Measurements from ENCODE around the gene DUSP10. TPM values are rescaled to one million over a fixed set of nuclear protein-coding genes. Genes with fewer than 3 reads are reported as not detected.
A peak's percentile ranks its signal among the peaks of the same experiment; 100 is the strongest.

Gene DUSP10
- polyA plus RNA-seq, 3 donors: 10.4 to 41.1 (median 12.7) TPM

DNA sequence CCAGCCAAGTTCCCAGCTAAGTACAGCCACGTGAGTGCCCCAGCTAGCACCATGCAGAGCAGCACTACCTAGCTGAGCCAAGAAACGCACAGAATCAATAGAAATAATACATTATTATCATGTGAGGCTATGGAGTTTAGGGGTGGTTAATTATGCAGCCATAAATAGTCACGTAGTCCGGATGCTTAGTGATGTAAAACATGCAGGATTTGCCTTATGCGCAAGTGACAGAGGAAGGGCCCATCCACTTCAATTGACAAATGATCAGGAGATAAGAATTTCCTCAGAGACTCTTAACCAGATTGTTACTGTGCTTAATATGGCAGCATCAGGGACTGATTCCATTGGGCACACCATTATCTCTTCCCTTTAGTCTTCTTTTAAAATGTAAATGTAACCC lies 44.8 kb upstream of the DUSP10 start:
- H3K4me3 Mint-ChIP-seq: no peak overlapping the region
- Histone ChIP-seq H3K9ac (ENCODE audit: insufficient read depth, low read length, poor library complexity, severe bottlenecking) (no peak overlapping the region), H2AFZ (ENCODE audit: insufficient read depth, low read depth, low read length, poor library complexity, severe bottlenecking) (no peak overlapping the region), H3K4me2 (replicated peaks; ENCODE audit: extremely low read depth, low read length, poor library complexity, severe bottlenecking) (no peak overlapping the region), H3K27ac (ENCODE audit: low read depth in 1 of 2, low read length in 2 of 2) (no peak overlapping the region), H3K36me3 (replicated peaks in 1 of 2; ENCODE audit: control insufficient read depth in 1 of 2, insufficient read depth in 2 of 2, low read length in 2 of 2) (no peaks in the 10 kb centered on the region), H4K20me1 (ENCODE audit: insufficient read depth, low read length) (no peaks in the 10 kb centered on the region), H3K9me3 (replicated peaks in 1 of 2; ENCODE audit: control insufficient read depth in 1 of 2, insufficient read depth in 1 of 2, low read length in 2 of 2) (no peaks in the 10 kb centered on the region), H3K79me2 (ENCODE audit: insufficient read depth, low read length) (no peaks in the 10 kb centered on the region), H3K4me3 (replicated peaks in 1 of 3; ENCODE audit: low read depth in 2 of 3, low read length in 3 of 3) (no peak overlapping the region), H3K27me3 (ENCODE audit: control insufficient read depth in 2 of 2, insufficient read depth in 2 of 2, low read length in 2 of 2) (no peaks in the 10 kb centered on the region), H3K4me1 (ENCODE audit: control insufficient read depth in 1 of 2, insufficient read depth in 2 of 2, low read length in 2 of 2) (peaks cover 19 to 30% of the 10 kb centered on the region in 2 donors)
- no peak overlapping the region for H3K27ac Mint-ChIP-seq
- intact Hi-C loops (cut with micrococcal nuclease): no loop called here
- no peaks in the 10 kb centered on the region for H3K36me3 Mint-ChIP-seq
- no peak for DNase-seq
- peaks cover 27% of the 10 kb centered on the region for H3K4me1 Mint-ChIP-seq
- peaks cover 0 to 3% (median 0%) of the 10 kb centered on the region in 3 donors for H3K27me3 Mint-ChIP-seq (ENCODE audit: low read depth in 3 of 3)
- 100% methylated on average over 3 of the region's 5 CpGs for WGBS (ENCODE audit: insufficient coverage)
- TF ChIP-seq, protein P1, sequence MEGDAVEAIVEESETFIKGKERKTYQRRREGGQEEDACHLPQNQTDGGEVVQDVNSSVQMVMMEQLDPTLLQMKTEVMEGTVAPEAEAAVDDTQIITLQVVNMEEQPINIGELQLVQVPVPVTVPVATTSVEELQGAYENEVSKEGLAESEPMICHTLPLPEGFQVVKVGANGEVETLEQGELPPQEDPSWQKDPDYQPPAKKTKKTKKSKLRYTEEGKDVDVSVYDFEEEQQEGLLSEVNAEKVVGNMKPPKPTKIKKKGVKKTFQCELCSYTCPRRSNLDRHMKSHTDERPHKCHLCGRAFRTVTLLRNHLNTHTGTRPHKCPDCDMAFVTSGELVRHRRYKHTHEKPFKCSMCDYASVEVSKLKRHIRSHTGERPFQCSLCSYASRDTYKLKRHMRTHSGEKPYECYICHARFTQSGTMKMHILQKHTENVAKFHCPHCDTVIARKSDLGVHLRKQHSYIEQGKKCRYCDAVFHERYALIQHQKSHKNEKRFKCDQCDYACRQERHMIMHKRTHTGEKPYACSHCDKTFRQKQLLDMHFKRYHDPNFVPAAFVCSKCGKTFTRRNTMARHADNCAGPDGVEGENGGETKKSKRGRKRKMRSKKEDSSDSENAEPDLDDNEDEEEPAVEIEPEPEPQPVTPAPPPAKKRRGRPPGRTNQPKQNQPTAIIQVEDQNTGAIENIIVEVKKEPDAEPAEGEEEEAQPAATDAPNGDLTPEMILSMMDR (IDR thresholded peaks at IDR 0.05): no peak
- peaks cover 0 to 2% (median 0%) of the 10 kb centered on the region in 7 donors for H3K9me3 Mint-ChIP-seq

DNA sequence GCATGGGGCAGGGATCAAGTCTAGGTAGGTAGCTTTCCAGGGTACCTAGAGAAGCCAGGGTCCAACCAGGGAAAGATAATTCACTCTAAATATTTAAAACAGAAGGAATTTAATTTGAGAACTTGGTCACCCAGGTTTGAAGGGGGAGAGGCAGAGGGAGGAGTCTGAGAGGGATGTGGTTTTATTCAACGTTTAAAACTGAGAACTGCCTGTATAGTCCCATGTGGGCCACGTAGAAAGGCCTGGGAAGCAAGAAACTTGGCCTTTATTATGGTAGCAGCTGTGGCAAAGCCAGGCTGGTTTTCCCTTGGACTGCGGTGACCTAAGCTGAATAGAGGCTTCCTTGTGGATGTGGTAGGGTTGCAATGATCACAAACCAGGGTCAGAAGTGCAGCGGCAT lies 42.0 kb upstream of the DUSP10 start:
- Mint-ChIP-seq H3K9me3 (peaks cover 0 to 2% (median 0%) of the 10 kb centered on the region in 7 donors), H3K4me1 (peaks cover 54% of the 10 kb centered on the region), H3K27ac (peak overlapping the region in 1 of 7 donors; percentile 20), H3K36me3 (no peaks in the 10 kb centered on the region), H3K4me3 (no peak overlapping the region), H3K27me3 (ENCODE audit: low read depth in 3 of 3) (peaks cover 0 to 3% (median 0%) of the 10 kb centered on the region in 3 donors)
- TF ChIP-seq, protein P1 (IDR thresholded peaks at IDR 0.05): no peak
- H3K79me2 ChIP-seq (ENCODE audit: insufficient read depth, low read length): no peaks in the 10 kb centered on the region
- no peaks in the 10 kb centered on the region for H4K20me1 ChIP-seq (ENCODE audit: insufficient read depth, low read length)
- no peak for DNase-seq
- H3K4me1 ChIP-seq (ENCODE audit: control insufficient read depth in 1 of 2, insufficient read depth in 2 of 2, low read length in 2 of 2): peaks cover 46 to 57% of the 10 kb centered on the region in 2 donors
- 0% methylated on average over 2 of the region's 4 CpGs for WGBS (ENCODE audit: insufficient coverage)
- H3K27me3 ChIP-seq (ENCODE audit: control insufficient read depth in 2 of 2, insufficient read depth in 2 of 2, low read length in 2 of 2): no peaks in the 10 kb centered on the region
- H3K4me3 ChIP-seq (replicated peaks in 1 of 3; ENCODE audit: low read depth in 2 of 3, low read length in 3 of 3): no peak overlapping the region
- no peak overlapping the region for H2AFZ ChIP-seq (ENCODE audit: insufficient read depth, low read depth, low read length, poor library complexity, severe bottlenecking)
- H3K4me2 ChIP-seq (replicated peaks; ENCODE audit: extremely low read depth, low read length, poor library complexity, severe bottlenecking): no peak overlapping the region
- H3K36me3 ChIP-seq (replicated peaks in 1 of 2; ENCODE audit: control insufficient read depth in 1 of 2, insufficient read depth in 2 of 2, low read length in 2 of 2): no peaks in the 10 kb centered on the region
- H3K27ac ChIP-seq (ENCODE audit: low read depth in 1 of 2, low read length in 2 of 2): no peak overlapping the region
- H3K9ac ChIP-seq (ENCODE audit: insufficient read depth, low read length, poor library complexity, severe bottlenecking): no peak overlapping the region
- H3K9me3 ChIP-seq (replicated peaks in 1 of 2; ENCODE audit: control insufficient read depth in 1 of 2, insufficient read depth in 1 of 2, low read length in 2 of 2): no peaks in the 10 kb centered on the region
- intact Hi-C loops (cut with micrococcal nuclease): no loop called here
